Ovary (tissue), 3 donors: ENCODE measurements around the gene BAG5.

Experiments used
- EP300 ChIP-seq: sonication (generic); formaldehyde crosslinking; IDR thresholded peaks from one replicate; pipeline ENCODE4 v1.6.1; 2017; ENCODE audit warnings: antibody characterized with exemption
- POLR2A ChIP-seq: fragments of 450-650 bp; IDR thresholded peaks from one replicate; pipeline ENCODE4 v1.6.1; 2017; ENCODE audit warnings: antibody characterized with exemption, mild to moderate bottlenecking, moderate library complexity
- TF ChIP-seq, protein P1 (sequence below), 3 donors: fragments of 450-650 bp in 2 of 3; fragments of 200-600 bp in 1 of 3; IDR thresholded peaks; one replicate each; pipeline versions ENCODE4 v1.5.1 to v1.8.0; 2016 to 2022; ENCODE audit warnings: antibody characterized with exemption in 3 of 3, mild to moderate bottlenecking in 1 of 3
- donor health status: DM: no; HTN: no; CAD: no.

- TF ChIP-seq, protein P1, sequence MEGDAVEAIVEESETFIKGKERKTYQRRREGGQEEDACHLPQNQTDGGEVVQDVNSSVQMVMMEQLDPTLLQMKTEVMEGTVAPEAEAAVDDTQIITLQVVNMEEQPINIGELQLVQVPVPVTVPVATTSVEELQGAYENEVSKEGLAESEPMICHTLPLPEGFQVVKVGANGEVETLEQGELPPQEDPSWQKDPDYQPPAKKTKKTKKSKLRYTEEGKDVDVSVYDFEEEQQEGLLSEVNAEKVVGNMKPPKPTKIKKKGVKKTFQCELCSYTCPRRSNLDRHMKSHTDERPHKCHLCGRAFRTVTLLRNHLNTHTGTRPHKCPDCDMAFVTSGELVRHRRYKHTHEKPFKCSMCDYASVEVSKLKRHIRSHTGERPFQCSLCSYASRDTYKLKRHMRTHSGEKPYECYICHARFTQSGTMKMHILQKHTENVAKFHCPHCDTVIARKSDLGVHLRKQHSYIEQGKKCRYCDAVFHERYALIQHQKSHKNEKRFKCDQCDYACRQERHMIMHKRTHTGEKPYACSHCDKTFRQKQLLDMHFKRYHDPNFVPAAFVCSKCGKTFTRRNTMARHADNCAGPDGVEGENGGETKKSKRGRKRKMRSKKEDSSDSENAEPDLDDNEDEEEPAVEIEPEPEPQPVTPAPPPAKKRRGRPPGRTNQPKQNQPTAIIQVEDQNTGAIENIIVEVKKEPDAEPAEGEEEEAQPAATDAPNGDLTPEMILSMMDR (IDR thresholded peaks at IDR 0.05): no peak
- TF ChIP-seq POLR2A: no peak
- no peak for TF ChIP-seq EP300
Measured at GRCh38 chr14:103516426-103517173, 45.9 kb downstream of the BAG5 start.
